ENCODE results near the gene KBTBD12. TPM values are rescaled to one million over a fixed set of nuclear protein-coding genes. Genes with fewer than 3 reads are reported as not detected.

The KBTBD12 gene
- total and polyA plus RNA-seq, 11 donors = 13.2 to 47.1 (median 29.7) TPM

DNA sequence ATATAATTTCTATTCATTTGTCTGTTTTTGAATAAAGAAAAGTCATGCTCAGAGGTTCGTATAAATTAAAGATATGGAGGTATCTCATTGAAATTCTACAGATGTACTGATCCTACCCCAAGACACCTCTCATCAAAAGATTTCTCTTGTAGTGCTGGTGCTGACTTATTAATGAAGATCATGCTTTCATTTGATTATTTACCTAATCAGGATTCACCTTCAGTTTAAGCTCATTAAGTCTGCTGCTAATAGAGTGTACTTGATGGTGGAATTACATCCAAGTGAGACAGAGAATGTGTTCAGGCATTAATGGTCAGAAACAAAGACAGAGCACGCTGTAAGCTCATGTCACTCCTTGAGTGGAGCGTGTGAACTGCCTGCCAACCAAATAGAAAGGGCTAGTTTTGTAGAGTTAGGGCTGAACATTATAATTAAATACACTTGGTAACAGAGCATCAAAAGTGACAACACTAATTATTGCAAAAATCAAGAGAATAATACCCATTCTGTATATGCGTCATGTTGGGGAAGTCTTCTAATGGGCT is 45.5 kb downstream of the KBTBD12 start:
- no peak overlapping the region for H3K4me3 ChIP-seq
- WGBS, 4 donors = 76 to 87% (median 84%) methylated on average over 4 of the region's 4 CpGs
- TF ChIP-seq CTCF (IDR thresholded peaks at IDR 0.05) (no peak), POLR2A (IDR thresholded peaks at IDR 0.05) (no peak)
- H3K27ac ChIP-seq = peak overlapping the region in 11 of 12 donors; percentile 31 to 90 (median 68)
- intact Hi-C loops (cut with DNase I) = loop anchor here in 5 of 10 donors (5.0 to 10.0 kb wide), 6 partner anchors 106 to 308 kb away; no protein-coding TSS in a partner anchor
- H3K4me1 ChIP-seq = peaks cover 0 to 33% (median 10%) of the 10 kb centered on the region in 12 donors
- DNase-seq (no peak), ATAC-seq (no peak)
- H3K36me3 ChIP-seq = no peaks in the 10 kb centered on the region
- no peaks in the 10 kb centered on the region for H3K9me3 ChIP-seq
- no peaks in the 10 kb centered on the region for H3K27me3 ChIP-seq

GRCh38 chr3:127961124-127961523 is 46.1 kb downstream of the KBTBD12 start:
- WGBS, 4 donors = 45 to 56% (median 50%) methylated on average over 5 of the region's 5 CpGs

GRCh38 chr3:127961963-127962362 is 46.9 kb downstream of the KBTBD12 start:
- Histone ChIP-seq H3K27me3 (no peaks in the 10 kb centered on the region), H3K27ac (peak overlapping the region in 9 of 12 donors; percentile 31 to 90 (median 73)), H3K4me3 (no peak overlapping the region), H3K4me1 (peaks cover 0 to 33% (median 7%) of the 10 kb centered on the region in 12 donors), H3K9me3 (no peaks in the 10 kb centered on the region), H3K36me3 (peaks cover 0 to 7% (median 0%) of the 10 kb centered on the region in 9 donors)
- intact Hi-C loops (cut with DNase I) = loop anchor here in 5 of 10 donors (5.0 to 10.0 kb wide), 6 partner anchors 107 to 310 kb away; no protein-coding TSS in a partner anchor
- DNase-seq (no peak), ATAC-seq (peak in 1 of 4 donors; percentile 30)
- 74 to 91% (median 85%) methylated on average over 4 of the region's 4 CpGs for WGBS, 4 donors
- TF ChIP-seq POLR2A (IDR thresholded peaks at IDR 0.05) (no peak), CTCF (IDR thresholded peaks at IDR 0.05) (no peak)

More at GRCh38 chr3:127961124-127961523, 46.1 kb downstream of the KBTBD12 start:
- no peaks in the 10 kb centered on the region for H3K9me3 ChIP-seq
- intact Hi-C loops (cut with DNase I) = loop anchor here in 5 of 10 donors (5.0 to 10.0 kb wide), 6 partner anchors 106 to 309 kb away; no protein-coding TSS in a partner anchor
- H3K36me3 ChIP-seq = peaks cover 0 to 3% (median 0%) of the 10 kb centered on the region in 9 donors
- H3K4me3 ChIP-seq = no peak overlapping the region
- ATAC-seq (peak in 3 of 4 donors; percentile 31 to 48 (median 48)), DNase-seq (no peak)
- H3K27ac ChIP-seq = peak overlapping the region in 11 of 12 donors; percentile 31 to 90 (median 68)
- peaks cover 0 to 33% (median 7%) of the 10 kb centered on the region in 12 donors for H3K4me1 ChIP-seq
- no peaks in the 10 kb centered on the region for H3K27me3 ChIP-seq
- no peak for TF ChIP-seq POLR2A (IDR thresholded peaks at IDR 0.05)
- TF ChIP-seq CTCF (IDR thresholded peaks at IDR 0.05) = no peak

- intact Hi-C loops (cut with DNase I) = loop anchor here in 5 of 10 donors (5.0 to 10.0 kb wide), 6 partner anchors 108 to 311 kb away; no protein-coding TSS in a partner anchor
- no peak for TF ChIP-seq CTCF (IDR thresholded peaks at IDR 0.05)
- TF ChIP-seq POLR2A (IDR thresholded peaks at IDR 0.05) = no peak
- DNase-seq (no peak), ATAC-seq (no peak)
- Histone ChIP-seq H3K4me1 (peaks cover 0 to 33% (median 7%) of the 10 kb centered on the region in 12 donors), H3K4me3 (no peak overlapping the region), H3K27me3 (no peaks in the 10 kb centered on the region), H3K9me3 (no peaks in the 10 kb centered on the region), H3K36me3 (peaks cover 0 to 7% (median 0%) of the 10 kb centered on the region in 9 donors), H3K27ac (peak overlapping the region in 6 of 12 donors; percentile 32 to 85 (median 54))
- 91 to 94% (median 93%) methylated on average over 5 of the region's 5 CpGs for WGBS, 4 donors
Observed at GRCh38 chr3:127962937-127963336, 47.9 kb downstream of the KBTBD12 start.

All from heart left ventricle (tissue), 16 donors.